HEK293T (cell line): ENCODE results near the gene NDE1.

Experiments
- CTCF ChIA-PET: fragments of 350-600 bp; formaldehyde crosslinking; extraction: SDS; loops from one replicate; lab custom pipeline; 2021; ENCODE audit warnings: antibody characterized with exemption, inconsistent platforms; lab: Yijun Ruan, JAX
- POLR2A ChIA-PET: fragments of 350-600 bp; formaldehyde crosslinking; extraction: SDS; loops from one replicate; lab custom pipeline; 2020; ENCODE audit warnings: antibody characterized with exemption, inconsistent platforms; lab: Yijun Ruan, JAX
- DNase-seq: peaks from one replicate; pipeline ENCODE4 v3.0.0; 2012; ENCODE audit warnings: mixed read lengths; ENCODE audit errors: extremely low spot score
- ARNT ChIP-seq: fragments of 450-650 bp; IDR thresholded peaks from 2 replicates; pipeline ENCODE4 v1.6.1; 2017; ENCODE audit warnings: mild to moderate bottlenecking
- BHLHE40 ChIP-seq: fragments of 450-650 bp; IDR thresholded peaks from 2 replicates; pipeline ENCODE4 v1.6.1; 2016; ENCODE audit warnings: mild to moderate bottlenecking, moderate library complexity, borderline replicate concordance
- CTBP1 ChIP-seq: fragments of 450-650 bp; IDR thresholded peaks from 2 replicates; pipeline ENCODE4 v1.6.1; 2016; ENCODE audit warnings: borderline replicate concordance
- ELF4 ChIP-seq: fragments of 450-650 bp; IDR thresholded peaks from 2 replicates; pipeline ENCODE4 v1.6.1; 2017; ENCODE audit warnings: antibody characterized with exemption
- FOXA1 ChIP-seq: fragments of 450-650 bp; IDR thresholded peaks from 2 replicates; pipeline ENCODE4 v1.6.1; 2016; ENCODE audit warnings: mild to moderate bottlenecking
- FOXK2 ChIP-seq: fragments of 450-650 bp; IDR thresholded peaks from 2 replicates; pipeline ENCODE4 v1.6.1; 2016; ENCODE audit warnings: mild to moderate bottlenecking
- FOXM1 ChIP-seq: fragments of 450-650 bp; IDR thresholded peaks from 2 replicates; pipeline ENCODE4 v1.6.1; 2017; ENCODE audit warnings: mild to moderate bottlenecking, borderline replicate concordance
- HDGF ChIP-seq: fragments of 450-650 bp; IDR thresholded peaks from 2 replicates; pipeline ENCODE4 v1.6.1; 2017; ENCODE audit warnings: antibody characterized with exemption, borderline replicate concordance
- L3MBTL2 ChIP-seq: fragments of 450-650 bp; conservative IDR thresholded peaks from 2 replicates; pipeline ENCODE4 v1.6.1; 2016; ENCODE audit warnings: mild to moderate bottlenecking
- LEF1 ChIP-seq: fragments of 450-650 bp; IDR thresholded peaks from 2 replicates; pipeline ENCODE4 v1.6.1; 2017; ENCODE audit warnings: mild to moderate bottlenecking, borderline replicate concordance
- NFRKB ChIP-seq: fragments of 450-650 bp; IDR thresholded peaks from 2 replicates; pipeline ENCODE4 v1.6.1; 2016; ENCODE audit warnings: mild to moderate bottlenecking, moderate library complexity
- SP1 ChIP-seq: fragments of 450-650 bp; IDR thresholded peaks from 2 replicates; pipeline ENCODE4 v1.6.1; 2017
- SUZ12 ChIP-seq: fragments of 450-650 bp; IDR thresholded peaks from 2 replicates; pipeline ENCODE4 v1.6.1; 2016; ENCODE audit warnings: mild to moderate bottlenecking
- TARDBP ChIP-seq: fragments of 450-650 bp; IDR thresholded peaks from 2 replicates; pipeline ENCODE4 v1.6.1; 2016
- ZNF384 ChIP-seq: fragments of 450-650 bp; IDR thresholded peaks from 2 replicates; pipeline ENCODE4 v1.6.1; 2016
- TF ChIP-seq, protein P1 (sequence below): fragments of 450-650 bp; IDR thresholded peaks from 2 replicates; pipeline ENCODE4 v1.6.1; 2016

NDE1 gene

DNA sequence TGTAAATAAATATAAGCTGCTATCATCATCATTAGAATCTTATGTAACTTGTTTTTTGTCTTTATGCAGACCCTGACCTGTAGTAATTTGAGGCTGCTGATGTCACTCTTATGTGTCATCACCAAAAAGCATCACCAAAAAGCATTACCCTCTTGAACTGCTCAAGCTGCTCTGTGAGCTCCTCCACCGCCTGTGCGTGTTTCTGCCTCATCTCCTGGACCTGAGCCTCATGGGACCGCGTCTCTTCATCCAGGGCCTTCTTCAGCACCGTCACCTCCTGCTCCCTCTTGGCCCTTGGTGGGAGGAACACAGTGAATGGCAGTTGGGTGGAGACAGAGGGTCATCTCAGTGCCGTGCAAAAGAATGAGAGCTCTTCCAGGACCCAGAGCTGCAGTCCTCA lies 82.4 kb downstream of the NDE1 start:
- ChIA-PET CTCF (no interaction called here), POLR2A (no interaction called here)
- DNase-seq, result no peak
- TF ChIP-seq BHLHE40, result no peak
- no peak for TF ChIP-seq SUZ12
- TF ChIP-seq LEF1, result no peak
- TF ChIP-seq FOXM1, result no peak
- TF ChIP-seq FOXK2, result no peak
- TF ChIP-seq SP1, result no peak
- TF ChIP-seq FOXA1, result no peak
- no peak for TF ChIP-seq ELF4
- TF ChIP-seq ARNT, result no peak
- TF ChIP-seq CTBP1, result no peak
- no peak for TF ChIP-seq TARDBP
- TF ChIP-seq HDGF, result no peak
- TF ChIP-seq, protein P1, sequence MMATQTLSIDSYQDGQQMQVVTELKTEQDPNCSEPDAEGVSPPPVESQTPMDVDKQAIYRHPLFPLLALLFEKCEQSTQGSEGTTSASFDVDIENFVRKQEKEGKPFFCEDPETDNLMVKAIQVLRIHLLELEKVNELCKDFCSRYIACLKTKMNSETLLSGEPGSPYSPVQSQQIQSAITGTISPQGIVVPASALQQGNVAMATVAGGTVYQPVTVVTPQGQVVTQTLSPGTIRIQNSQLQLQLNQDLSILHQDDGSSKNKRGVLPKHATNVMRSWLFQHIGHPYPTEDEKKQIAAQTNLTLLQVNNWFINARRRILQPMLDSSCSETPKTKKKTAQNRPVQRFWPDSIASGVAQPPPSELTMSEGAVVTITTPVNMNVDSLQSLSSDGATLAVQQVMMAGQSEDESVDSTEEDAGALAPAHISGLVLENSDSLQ, result no peak
- no peak for TF ChIP-seq NFRKB
- no peak for TF ChIP-seq ZNF384
- TF ChIP-seq L3MBTL2, result no peak

- CTCF ChIA-PET, result no interaction called here
- POLR2A ChIA-PET, result no interaction called here
- no peak for DNase-seq
- TF ChIP-seq ARNT (no peak), FOXM1 (no peak), FOXA1 (no peak), CTBP1 (no peak), ELF4 (no peak), BHLHE40 (no peak)
Measured at GRCh38 chr16:15735610-15736009, 85.6 kb downstream of the NDE1 start.

GRCh38 chr16:15736529-15736928 lies 86.5 kb downstream of the NDE1 start:
- no peak for DNase-seq
- ChIA-PET CTCF (interaction anchor here (0.5 kb wide), 1 partner anchor 18 kb away, joined by 3 read pairs; no protein-coding TSS in a partner anchor), POLR2A (no interaction called here)
- TF ChIP-seq TARDBP (no peak), LEF1 (no peak)

- no peak for DNase-seq
- TF ChIP-seq L3MBTL2 (no peak), SUZ12 (no peak), NFRKB (no peak), ZNF384 (no peak), ELF4 (no peak), TARDBP (no peak)
- TF ChIP-seq, protein P1, result no peak
- CTCF ChIA-PET, result no interaction called here
- POLR2A ChIA-PET, result no interaction called here
Measured at GRCh38 chr16:15737140-15737644, 87.1 kb downstream of the NDE1 start.

DNA sequence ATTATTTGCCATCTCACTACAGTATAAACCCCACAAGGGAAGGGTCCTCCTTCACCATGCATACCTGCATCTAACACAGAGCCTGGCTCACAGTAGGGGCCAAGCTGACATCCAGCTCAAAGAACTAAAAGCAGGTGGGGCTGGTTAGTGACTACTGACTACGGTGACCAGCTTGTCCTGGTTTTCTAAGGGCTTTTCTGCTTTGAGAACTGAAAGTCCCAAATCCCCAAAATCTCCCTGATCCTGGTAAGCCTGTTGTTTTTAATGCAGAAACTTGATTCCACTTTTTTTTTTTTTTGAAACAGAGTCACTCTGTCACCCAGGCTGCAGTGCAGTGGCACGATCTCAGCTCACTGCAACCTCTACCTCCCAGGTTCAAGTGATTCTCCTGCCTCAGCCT lies 89.4 kb downstream of the NDE1 start:
- POLR2A ChIA-PET, result no interaction called here
- no peak for DNase-seq
- CTCF ChIA-PET, result interaction anchor here (0.6 kb wide), 1 partner anchor 76 kb away, joined by 5 read pairs; no protein-coding TSS in a partner anchor
- TF ChIP-seq SUZ12, result no peak

GRCh38 chr16:15739950-15740349 lies 89.9 kb downstream of the NDE1 start:
- TF ChIP-seq FOXK2 (no peak), SUZ12 (no peak), FOXA1 (no peak), BHLHE40 (no peak), NFRKB (no peak), LEF1 (no peak)
- ChIA-PET POLR2A (no interaction called here), CTCF (no interaction called here)
- no peak for DNase-seq

GRCh38 chr16:15741207-15741871 lies 91.3 kb downstream of the NDE1 start:
- TF ChIP-seq FOXA1 (no peak), TARDBP (no peak), HDGF (no peak)
- TF ChIP-seq, protein P1, result no peak
- ChIA-PET POLR2A (no interaction called here), CTCF (interaction anchor here (0.9 kb wide), 1 partner anchor 15 kb away, joined by 3 read pairs; no protein-coding TSS in a partner anchor)
- DNase-seq, result no peak
